Fibroblast of the aortic adventitia (primary cell): ENCODE data around the gene IDI2. TPM values are rescaled to one million over a fixed set of nuclear protein-coding genes. Genes with fewer than 3 reads are reported as not detected.
A peak's percentile ranks its signal among the peaks of the same experiment; 100 is the strongest.
"Not testable (repeated sequence)": the region's sequence is repeated elsewhere in the genome, so short reads cannot be mapped to it uniquely, and the experiment has no call there.

Experiments used
- DNase-seq: peaks from one replicate; pipeline ENCODE4 v3.0.0-alpha.2; 2010; ENCODE audit warnings: low read depth
- H3K4me3 ChIP-seq: 2 replicates; pipeline ENCODE4 v1.5.1; 2011; ENCODE audit warnings: low read depth, mild to moderate bottlenecking, control low read depth, low read length, moderate library complexity
- CTCF ChIP-seq: IDR thresholded peaks from 2 replicates; pipeline ENCODE4 v1.5.1; 2011; ENCODE audit warnings: mild to moderate bottlenecking, low read length, control low read depth, inconsistent platforms; ENCODE audit not compliant: insufficient read depth
- total RNA-seq: library from RNA; depleted of rRNA; stranded (reverse); fragments of >200 nt; gene quantifications from 2 replicates; pipeline ENCODE4 v1.2.3, GENCODE V29; 2012; ENCODE audit warnings: low replicate concordance

IDI2 gene
- not detected in 2 replicates for total RNA-seq

- TF ChIP-seq CTCF = no peak
- no peak within 1 kb of the TSS for H3K4me3 ChIP-seq
- DNase-seq = no peak
These were observed at the start of gene IDI2 for GRCh38 chr10:1025683-1026082. TSS of gene IDI2 (minus strand) at chr10:1025859. CDS start at chr10:1024723, 1,136 bp downstream.

DNA sequence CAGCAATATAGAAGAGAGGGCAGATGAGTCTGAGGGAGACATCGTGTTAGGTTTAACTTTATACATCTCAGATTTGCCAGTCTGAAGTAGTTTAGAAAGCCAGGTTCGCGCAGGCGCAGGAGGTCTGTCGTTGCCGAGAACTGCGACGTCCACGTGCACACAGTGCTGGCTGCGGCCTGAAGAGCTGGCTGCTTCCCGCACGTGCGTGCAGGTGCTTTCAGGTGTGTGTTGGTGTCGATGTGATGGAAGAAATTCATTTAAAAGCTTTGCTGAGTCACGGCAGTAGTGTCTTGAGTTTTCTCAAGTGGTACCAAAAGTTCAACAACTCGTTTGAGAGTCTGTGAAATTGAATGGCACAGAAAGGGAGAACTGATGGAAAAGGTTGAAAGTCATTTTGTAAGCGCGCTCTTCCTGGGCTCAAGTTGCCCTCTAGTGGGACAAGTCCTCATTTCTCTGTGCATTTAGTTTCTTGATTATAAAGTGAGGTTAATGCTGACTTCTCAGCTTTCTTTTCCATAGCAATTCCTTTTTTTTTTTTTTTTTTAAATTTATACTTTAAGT is 49.2 kb upstream of the IDI2 start:
- no peak overlapping the region for H3K4me3 ChIP-seq
- DNase-seq = no peak
- peak; percentile 7 for TF ChIP-seq CTCF

GRCh38 chr10:1074052-1074747 is 48.5 kb upstream of the IDI2 start:
- no peak for TF ChIP-seq CTCF
- H3K4me3 ChIP-seq = no peak overlapping the region
- no peak for DNase-seq

- no peak overlapping the region for H3K4me3 ChIP-seq
- peak; percentile 16 for DNase-seq
- TF ChIP-seq CTCF = no peak
These were observed 45.3 kb upstream of the IDI2 start for GRCh38 chr10:1070919-1071318.

DNA sequence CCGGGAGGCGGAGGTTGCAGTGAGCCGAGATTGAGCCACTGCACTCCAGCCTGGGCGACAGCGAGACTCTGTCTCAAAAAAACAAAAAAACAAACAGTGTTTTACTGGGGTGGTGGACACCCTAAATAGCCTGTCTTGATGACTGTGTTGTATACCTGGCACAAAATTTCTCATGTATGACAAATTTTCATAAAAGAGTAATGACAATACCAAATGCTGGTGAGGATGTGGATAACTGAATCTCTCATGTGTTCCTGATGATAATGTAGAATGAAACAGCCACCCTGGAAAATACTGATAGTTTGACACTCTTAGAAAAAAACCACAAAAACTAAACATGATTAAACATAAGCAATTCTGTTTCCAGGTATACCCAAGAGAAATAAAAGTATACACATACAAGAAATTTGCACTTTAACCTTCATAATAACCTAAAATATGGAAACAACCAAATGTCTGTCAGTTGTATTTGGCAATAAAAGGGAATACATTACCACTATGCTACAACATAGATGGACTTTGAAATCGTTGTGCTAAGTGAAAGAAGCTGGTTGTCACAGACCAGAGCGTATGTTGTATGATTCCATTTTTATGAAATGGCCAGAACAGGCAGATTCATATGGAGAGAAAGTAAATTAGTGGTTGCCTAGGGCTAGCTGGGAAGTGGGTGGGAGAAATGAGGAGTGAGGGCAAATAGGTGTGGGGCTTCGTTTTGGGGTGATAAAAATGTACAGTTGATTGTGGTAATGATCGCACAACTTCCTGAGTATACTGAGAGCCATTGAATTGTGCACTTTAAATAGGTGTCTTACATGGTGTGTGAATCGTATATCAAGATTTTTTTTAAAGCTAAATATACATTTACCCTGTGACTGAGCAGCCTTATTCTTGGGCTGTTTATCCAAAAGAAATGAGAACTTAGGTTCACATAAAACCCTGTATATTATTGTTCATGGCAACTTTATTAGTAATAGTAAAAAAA is 43.0 kb upstream of the IDI2 start:
- DNase-seq = no peak
- no peak overlapping the region for H3K4me3 ChIP-seq
- no peak for TF ChIP-seq CTCF

- not testable (repeated sequence) for H3K4me3 ChIP-seq, DNase-seq
These were observed 41.1 kb upstream of the IDI2 start for GRCh38 chr10:1066734-1067133.

GRCh38 chr10:1064964-1065247 is 39.2 kb upstream of the IDI2 start:
- TF ChIP-seq CTCF = no peak
- no peak for DNase-seq
- no peak overlapping the region for H3K4me3 ChIP-seq
